GM23338 (cell line): ENCODE data around the gene CATSPER3. TPM values are rescaled to one million over a fixed set of nuclear protein-coding genes. Genes with fewer than 3 reads are reported as not detected.

Experiments
- ATAC-seq: fragments of 200-7000 bp; cut with Tn5 transposase; 3 replicates; pipeline ENCODE4 v1.9.1; 2020
- DNase-seq: peaks from one replicate; pipeline ENCODE4 v3.0.0-alpha.2; 2015; ENCODE audit warnings: low spot score
- H2AFZ ChIP-seq: fragments of 200-600 bp; sonication (generic); 2 replicates; pipeline ENCODE4 v1.8.0; 2016; ENCODE audit warnings: antibody characterized with exemption, mild to moderate bottlenecking, moderate library complexity
- H3F3A ChIP-seq: fragments of 200-600 bp; sonication (generic); replicated peaks from 2 replicates; pipeline ENCODE4 v1.8.0; 2017; ENCODE audit warnings: antibody characterized with exemption, mixed run types, low read depth
- H3K27ac ChIP-seq: fragments of 200-600 bp; sonication (generic); 2 replicates; pipeline ENCODE4 v1.6.1; 2016; ENCODE audit warnings: low read depth
- H3K27me3 ChIP-seq: fragments of 200-600 bp; sonication (generic); 2 replicates; pipeline ENCODE4 v1.8.0; 2016; ENCODE audit warnings: mild to moderate bottlenecking, mixed run types, moderate library complexity; ENCODE audit not compliant: insufficient read depth
- H3K36me3 ChIP-seq: fragments of 200-600 bp; sonication (generic); 2 replicates; pipeline ENCODE4 v1.8.0; 2016; ENCODE audit warnings: mild to moderate bottlenecking; ENCODE audit not compliant: insufficient read depth
- H3K4me1 ChIP-seq: fragments of 200-600 bp; sonication (generic); 2 replicates; pipeline ENCODE4 v1.8.0; 2016; ENCODE audit warnings: mild to moderate bottlenecking, moderate library complexity; ENCODE audit not compliant: insufficient read depth
- H3K4me2 ChIP-seq: fragments of 200-600 bp; sonication (generic); 2 replicates; pipeline ENCODE4 v1.7.1; 2017; ENCODE audit warnings: mixed run types
- H3K4me3 ChIP-seq: fragments of 200-600 bp; sonication (generic); 2 replicates; pipeline ENCODE4 v1.6.1; 2016; ENCODE audit warnings: mixed run types
- H3K79me2 ChIP-seq: fragments of 200-600 bp; sonication (generic); replicated peaks from 2 replicates; pipeline ENCODE4 v1.8.0; 2017; ENCODE audit warnings: mild to moderate bottlenecking; ENCODE audit not compliant: insufficient read depth
- H3K9me2 ChIP-seq: fragments of 200-600 bp; sonication (generic); 2 replicates; pipeline ENCODE4 v1.8.0; 2017; ENCODE audit not compliant: insufficient read depth
- H4K20me1 ChIP-seq: fragments of 200-600 bp; sonication (generic); replicated peaks from 2 replicates; pipeline ENCODE4 v1.8.0; 2017; ENCODE audit warnings: mild to moderate bottlenecking; ENCODE audit not compliant: insufficient read depth
- H3K27ac Mint-ChIP-seq: 2 replicates; pipeline ENCODE4 v1.8.0; 2020; ENCODE audit warnings: inconsistent platforms, mild to moderate bottlenecking, moderate library complexity, mixed read lengths
- H3K27me3 Mint-ChIP-seq: 3 replicates; pipeline ENCODE4 v1.8.0; 2022; ENCODE audit warnings: low read depth, mild to moderate bottlenecking, moderate library complexity, mixed read lengths, inconsistent platforms; ENCODE audit not compliant: insufficient read depth, poor library complexity
- H3K36me3 Mint-ChIP-seq: 3 replicates; pipeline ENCODE4 v1.8.0; 2021; ENCODE audit warnings: low read depth, mild to moderate bottlenecking, inconsistent platforms, moderate library complexity, mixed read lengths
- H3K4me1 Mint-ChIP-seq: 3 replicates; pipeline ENCODE4 v1.8.0; 2020; ENCODE audit warnings: mild to moderate bottlenecking, inconsistent platforms, mixed read lengths
- H3K4me3 Mint-ChIP-seq: 3 replicates; pipeline ENCODE4 v1.8.0; 2021; ENCODE audit warnings: moderate library complexity, mild to moderate bottlenecking, inconsistent platforms, mixed read lengths
- H3K9me3 Mint-ChIP-seq: 3 replicates; pipeline ENCODE4 v1.8.0; 2020; ENCODE audit warnings: moderate library complexity, mild to moderate bottlenecking, inconsistent platforms, mixed read lengths
- CREB1 ChIP-seq: fragments of 250-450 bp; sonication (Bioruptor Pico); IDR thresholded peaks from 2 replicates; pipeline ENCODE4 v1.5.0; 2020; ENCODE audit warnings: low read depth, mild to moderate bottlenecking, moderate library complexity
- JUNB ChIP-seq: IDR thresholded peaks from one replicate; pipeline ENCODE4 v1.6.1; 2016; ENCODE audit warnings: antibody characterized with exemption; ENCODE audit not compliant: unreplicated experiment
- NANOG ChIP-seq: IDR thresholded peaks from 2 replicates; pipeline ENCODE4 v1.6.1; 2016; ENCODE audit warnings: antibody characterized with exemption, borderline replicate concordance
- ZNF114 ChIP-seq: fragments of 250-450 bp; sonication (Bioruptor Pico); IDR thresholded peaks from 2 replicates; pipeline ENCODE4 v1.5.0; 2020; ENCODE audit warnings: mild to moderate bottlenecking, moderate library complexity
- polyA plus RNA-seq: library from polyadenylated mRNA; unstranded; fragments of >200 nt; fragmentation: Nextera tagmentation; extraction: Ambion mirVana; gene quantifications from 2 replicates; pipeline ENCODE4 v1.2.1, GENCODE V29; 2016
- total RNA-seq: library from RNA; depleted of rRNA; stranded (reverse); fragments of >200 nt; shearing (Covaris generic); gene quantifications from 2 replicates; pipeline ENCODE4 v1.2.3, GENCODE V29; 2014
- TF ChIP-seq, protein P1 (sequence below), 2 experiments: fragments of 200-600 bp in 1 of 2; sonication (generic) in 1 of 2; conservative IDR thresholded peaks; 2 replicates each; pipeline versions ENCODE4 v1.5.1 to v1.6.1; 2016 to 2017; ENCODE audit warnings: antibody characterized with exemption in 2 of 2, low read depth in 2 of 2, mild to moderate bottlenecking in 2 of 2, moderate library complexity in 1 of 2
- TF ChIP-seq, protein P2 (sequence below): IDR thresholded peaks from one replicate; pipeline ENCODE4 v1.6.1; 2018; ENCODE audit warnings: antibody characterized with exemption; ENCODE audit not compliant: unreplicated experiment

CATSPER3 gene
- total and polyA plus RNA-seq, 2 experiments from 2014 or later, result 0.19 TPM; not detected in 1

DNA sequence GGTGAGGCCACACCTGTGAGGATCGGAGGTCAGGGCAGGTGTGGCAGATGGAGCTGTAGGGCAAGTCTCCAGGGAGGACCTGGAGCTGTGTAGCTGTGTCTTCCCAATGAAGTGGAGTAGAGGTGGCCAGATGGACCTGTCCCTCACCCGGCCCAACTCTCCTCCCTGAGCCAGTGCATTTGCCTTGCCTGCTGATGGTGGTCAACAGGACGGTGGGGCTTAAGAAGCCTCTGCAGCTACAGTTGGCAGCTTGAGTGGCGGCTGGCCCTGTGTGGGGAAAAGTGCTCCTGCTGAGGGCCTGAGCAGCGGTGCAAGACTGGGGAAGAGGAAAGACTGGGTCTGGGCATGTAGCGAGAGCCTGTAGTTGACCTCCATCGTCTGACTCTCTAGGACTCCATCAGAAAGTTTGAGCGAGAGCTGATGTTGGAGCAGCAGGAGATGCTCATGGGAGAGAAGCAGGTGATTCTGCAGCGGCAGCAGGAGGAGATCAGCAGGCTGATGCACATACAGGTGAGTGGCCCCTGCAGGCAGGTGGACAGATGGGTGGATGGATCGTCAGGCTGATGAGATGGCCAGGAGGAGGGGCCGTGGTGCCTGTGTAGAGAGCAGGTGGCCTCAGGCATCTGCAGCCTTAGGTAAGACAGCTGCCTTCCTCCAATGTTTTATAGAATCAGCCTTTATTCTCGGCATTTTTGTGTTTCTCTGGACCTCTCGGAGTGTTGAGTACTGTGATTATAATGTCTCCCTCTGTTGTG, 41.5 kb downstream of the CATSPER3 start:
- Histone ChIP-seq H4K20me1 (no peaks in the 10 kb centered on the region), H3K4me3 (no peak overlapping the region), H3K79me2 (no peaks in the 10 kb centered on the region), H3F3A (no peaks in the 10 kb centered on the region), H2AFZ (no peak overlapping the region), H3K4me2 (no peak overlapping the region), H3K27ac (no peak overlapping the region), H3K4me1 (no peaks in the 10 kb centered on the region), H3K36me3 (no peaks in the 10 kb centered on the region), H3K9me2 (no peaks in the 10 kb centered on the region), H3K27me3 (no peaks in the 10 kb centered on the region)
- H3K9me3 Mint-ChIP-seq, result no peaks in the 10 kb centered on the region
- no peak for ATAC-seq
- H3K36me3 Mint-ChIP-seq, result no peaks in the 10 kb centered on the region; the same call in 2 of the 3 replicates
- H3K27ac Mint-ChIP-seq, result no peak overlapping the region
- H3K4me3 Mint-ChIP-seq, result no peak overlapping the region
- peaks cover 11% of the 10 kb centered on the region for H3K27me3 Mint-ChIP-seq
- TF ChIP-seq, protein P1, sequence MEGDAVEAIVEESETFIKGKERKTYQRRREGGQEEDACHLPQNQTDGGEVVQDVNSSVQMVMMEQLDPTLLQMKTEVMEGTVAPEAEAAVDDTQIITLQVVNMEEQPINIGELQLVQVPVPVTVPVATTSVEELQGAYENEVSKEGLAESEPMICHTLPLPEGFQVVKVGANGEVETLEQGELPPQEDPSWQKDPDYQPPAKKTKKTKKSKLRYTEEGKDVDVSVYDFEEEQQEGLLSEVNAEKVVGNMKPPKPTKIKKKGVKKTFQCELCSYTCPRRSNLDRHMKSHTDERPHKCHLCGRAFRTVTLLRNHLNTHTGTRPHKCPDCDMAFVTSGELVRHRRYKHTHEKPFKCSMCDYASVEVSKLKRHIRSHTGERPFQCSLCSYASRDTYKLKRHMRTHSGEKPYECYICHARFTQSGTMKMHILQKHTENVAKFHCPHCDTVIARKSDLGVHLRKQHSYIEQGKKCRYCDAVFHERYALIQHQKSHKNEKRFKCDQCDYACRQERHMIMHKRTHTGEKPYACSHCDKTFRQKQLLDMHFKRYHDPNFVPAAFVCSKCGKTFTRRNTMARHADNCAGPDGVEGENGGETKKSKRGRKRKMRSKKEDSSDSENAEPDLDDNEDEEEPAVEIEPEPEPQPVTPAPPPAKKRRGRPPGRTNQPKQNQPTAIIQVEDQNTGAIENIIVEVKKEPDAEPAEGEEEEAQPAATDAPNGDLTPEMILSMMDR (conservative IDR thresholded peaks at IDR 0.05; ENCODE audit: low read depth in 2 of 2), result peak in 1 of 2 experiments; percentile 17; a peak in 1 of 4 replicates
- no peak for TF ChIP-seq ZNF114 (CRISPR knock-in tag)
- H3K4me1 Mint-ChIP-seq, result peaks cover 2% of the 10 kb centered on the region; the same call in 2 of the 3 replicates
- DNase-seq, result no peak

DNA sequence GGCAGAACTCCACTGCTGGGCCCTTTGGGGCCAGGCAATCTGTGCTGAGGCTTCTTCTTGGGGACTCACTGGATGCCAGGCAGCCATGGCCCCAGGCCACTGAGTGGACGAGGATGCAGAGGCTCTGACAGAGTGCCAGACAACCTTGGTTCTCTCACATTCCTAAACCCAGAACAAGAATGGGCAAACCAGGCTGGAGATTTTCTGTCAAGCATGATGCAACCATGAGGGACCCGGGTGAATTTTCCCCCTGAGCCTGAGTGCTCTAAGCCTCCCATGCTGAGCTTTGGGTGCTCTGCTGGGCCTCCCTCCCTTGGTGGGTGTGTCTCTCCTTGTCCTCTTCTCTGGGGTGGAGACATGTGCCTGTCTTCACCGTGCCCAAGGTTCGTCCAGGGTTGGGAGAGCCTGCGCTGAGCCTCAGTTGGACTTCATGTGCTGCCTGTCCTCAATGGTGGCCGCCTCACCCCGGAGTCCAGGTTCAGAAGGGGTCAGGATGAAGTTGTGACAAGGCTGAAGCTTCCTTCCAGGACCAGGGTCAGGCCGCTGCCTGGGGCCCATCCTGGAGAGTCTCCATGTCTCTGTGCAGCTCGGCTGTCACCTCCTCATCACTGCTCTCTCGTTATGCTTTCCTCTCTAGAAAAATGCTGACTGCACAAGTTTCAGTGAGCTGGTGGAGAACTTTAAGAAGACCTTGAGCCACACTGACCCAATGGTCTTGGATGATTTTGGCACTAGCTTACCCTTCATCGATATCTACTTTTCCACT, 42.2 kb downstream of the CATSPER3 start:
- no peaks in the 10 kb centered on the region for H3F3A ChIP-seq
- H3K27me3 ChIP-seq, result no peaks in the 10 kb centered on the region
- no peak for TF ChIP-seq NANOG
- TF ChIP-seq CREB1 (CRISPR knock-in tag), result no peak
- no peak for TF ChIP-seq JUNB
- TF ChIP-seq, protein P1 (conservative IDR thresholded peaks at IDR 0.05; ENCODE audit: low read depth in 2 of 2), result no peak
- no peak for TF ChIP-seq ZNF114 (CRISPR knock-in tag)
- TF ChIP-seq, protein P2, sequence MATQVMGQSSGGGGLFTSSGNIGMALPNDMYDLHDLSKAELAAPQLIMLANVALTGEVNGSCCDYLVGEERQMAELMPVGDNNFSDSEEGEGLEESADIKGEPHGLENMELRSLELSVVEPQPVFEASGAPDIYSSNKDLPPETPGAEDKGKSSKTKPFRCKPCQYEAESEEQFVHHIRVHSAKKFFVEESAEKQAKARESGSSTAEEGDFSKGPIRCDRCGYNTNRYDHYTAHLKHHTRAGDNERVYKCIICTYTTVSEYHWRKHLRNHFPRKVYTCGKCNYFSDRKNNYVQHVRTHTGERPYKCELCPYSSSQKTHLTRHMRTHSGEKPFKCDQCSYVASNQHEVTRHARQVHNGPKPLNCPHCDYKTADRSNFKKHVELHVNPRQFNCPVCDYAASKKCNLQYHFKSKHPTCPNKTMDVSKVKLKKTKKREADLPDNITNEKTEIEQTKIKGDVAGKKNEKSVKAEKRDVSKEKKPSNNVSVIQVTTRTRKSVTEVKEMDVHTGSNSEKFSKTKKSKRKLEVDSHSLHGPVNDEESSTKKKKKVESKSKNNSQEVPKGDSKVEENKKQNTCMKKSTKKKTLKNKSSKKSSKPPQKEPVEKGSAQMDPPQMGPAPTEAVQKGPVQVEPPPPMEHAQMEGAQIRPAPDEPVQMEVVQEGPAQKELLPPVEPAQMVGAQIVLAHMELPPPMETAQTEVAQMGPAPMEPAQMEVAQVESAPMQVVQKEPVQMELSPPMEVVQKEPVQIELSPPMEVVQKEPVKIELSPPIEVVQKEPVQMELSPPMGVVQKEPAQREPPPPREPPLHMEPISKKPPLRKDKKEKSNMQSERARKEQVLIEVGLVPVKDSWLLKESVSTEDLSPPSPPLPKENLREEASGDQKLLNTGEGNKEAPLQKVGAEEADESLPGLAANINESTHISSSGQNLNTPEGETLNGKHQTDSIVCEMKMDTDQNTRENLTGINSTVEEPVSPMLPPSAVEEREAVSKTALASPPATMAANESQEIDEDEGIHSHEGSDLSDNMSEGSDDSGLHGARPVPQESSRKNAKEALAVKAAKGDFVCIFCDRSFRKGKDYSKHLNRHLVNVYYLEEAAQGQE, result no peak
- no peaks in the 10 kb centered on the region for H3K36me3 Mint-ChIP-seq
- no peaks in the 10 kb centered on the region for H4K20me1 ChIP-seq
- H3K4me2 ChIP-seq, result no peak overlapping the region
- H3K4me3 ChIP-seq, result no peak overlapping the region
- no peak overlapping the region for H3K4me3 Mint-ChIP-seq
- H3K4me1 ChIP-seq, result no peaks in the 10 kb centered on the region
- H3K4me1 Mint-ChIP-seq, result peaks cover 3% of the 10 kb centered on the region; the same call in 2 of the 3 replicates
- no peak overlapping the region for H3K27ac Mint-ChIP-seq
- no peaks in the 10 kb centered on the region for H3K9me2 ChIP-seq
- no peak for DNase-seq
- no peaks in the 10 kb centered on the region for H3K79me2 ChIP-seq
- no peaks in the 10 kb centered on the region for H3K9me3 Mint-ChIP-seq
- H3K27me3 Mint-ChIP-seq, result peaks cover 5% of the 10 kb centered on the region
- no peak for ATAC-seq
- no peaks in the 10 kb centered on the region for H3K36me3 ChIP-seq
- no peak overlapping the region for H3K27ac ChIP-seq
- no peak overlapping the region for H2AFZ ChIP-seq
